Measurements from ENCODE around the gene TET1. TPM values are rescaled to one million over a fixed set of nuclear protein-coding genes. Genes with fewer than 3 reads are reported as not detected.
"Not testable (repeated sequence)": the region's sequence is repeated elsewhere in the genome, so short reads cannot be mapped to it uniquely, and the experiment has no call there.

TET1 gene
- total RNA-seq, 1 donor from 2014 or later: 29.0 TPM

- no peaks in the 10 kb centered on the region for H3K9me3 Mint-ChIP-seq
- peaks cover 30% of the 10 kb centered on the region for H3K4me1 Mint-ChIP-seq (ENCODE audit: unreplicated experiment)
- no peak overlapping the region for H3K4me3 Mint-ChIP-seq
- no peak for TF ChIP-seq CTCF (conservative IDR thresholded peaks at IDR 0.05)
- H3K27ac Mint-ChIP-seq: no peak overlapping the region
- no peak for DNase-seq (ENCODE audit: extremely low spot score, unreplicated experiment)
- peaks cover 13% of the 10 kb centered on the region for H3K36me3 Mint-ChIP-seq
- H3K27me3 Mint-ChIP-seq: no peaks in the 10 kb centered on the region
These were observed 6.8 kb downstream of the TET1 start for GRCh38 chr10:68566955-68567354.

- Mint-ChIP-seq H3K27me3 (no peaks in the 10 kb centered on the region), H3K4me1 (ENCODE audit: unreplicated experiment) (no peaks in the 10 kb centered on the region), H3K4me3 (no peak overlapping the region), H3K27ac (no peak overlapping the region), H3K9me3 (no peaks in the 10 kb centered on the region), H3K36me3 (peaks cover 23% of the 10 kb centered on the region)
- no peak for DNase-seq (ENCODE audit: extremely low spot score, unreplicated experiment)
- TF ChIP-seq CTCF (conservative IDR thresholded peaks at IDR 0.05): no peak
These were observed 12.0 kb downstream of the TET1 start for GRCh38 chr10:68572151-68572550.

GRCh38 chr10:68574051-68574450, 13.9 kb downstream of the TET1 start:
- no peaks in the 10 kb centered on the region for H3K9me3 Mint-ChIP-seq
- TF ChIP-seq CTCF (conservative IDR thresholded peaks at IDR 0.05): no peak
- no peaks in the 10 kb centered on the region for H3K4me1 Mint-ChIP-seq (ENCODE audit: unreplicated experiment)
- H3K4me3 Mint-ChIP-seq: no peak overlapping the region
- H3K27ac Mint-ChIP-seq: no peak overlapping the region
- H3K27me3 Mint-ChIP-seq: no peaks in the 10 kb centered on the region
- H3K36me3 Mint-ChIP-seq: peaks cover 23% of the 10 kb centered on the region
- no peak for DNase-seq (ENCODE audit: extremely low spot score, unreplicated experiment)

GRCh38 chr10:68576118-68576517, 16.0 kb downstream of the TET1 start:
- TF ChIP-seq CTCF (conservative IDR thresholded peaks at IDR 0.05): peak; percentile 58
- no peak overlapping the region for H3K27ac Mint-ChIP-seq
- no peaks in the 10 kb centered on the region for H3K4me1 Mint-ChIP-seq (ENCODE audit: unreplicated experiment)
- DNase-seq (ENCODE audit: extremely low spot score, unreplicated experiment): no peak
- no peaks in the 10 kb centered on the region for H3K27me3 Mint-ChIP-seq
- H3K4me3 Mint-ChIP-seq: no peak overlapping the region
- no peaks in the 10 kb centered on the region for H3K9me3 Mint-ChIP-seq
- H3K36me3 Mint-ChIP-seq: peaks cover 27% of the 10 kb centered on the region

GRCh38 chr10:68578974-68579373, 18.8 kb downstream of the TET1 start:
- DNase-seq (ENCODE audit: extremely low spot score, unreplicated experiment): no peak
- peaks cover 23% of the 10 kb centered on the region for H3K36me3 Mint-ChIP-seq
- no peaks in the 10 kb centered on the region for H3K9me3 Mint-ChIP-seq
- H3K27me3 Mint-ChIP-seq: no peaks in the 10 kb centered on the region
- H3K4me1 Mint-ChIP-seq (ENCODE audit: unreplicated experiment): peaks cover 8% of the 10 kb centered on the region
- H3K4me3 Mint-ChIP-seq: no peak overlapping the region
- TF ChIP-seq CTCF (conservative IDR thresholded peaks at IDR 0.05): no peak
- H3K27ac Mint-ChIP-seq: no peak overlapping the region

GRCh38 chr10:68584187-68584586, 24.1 kb downstream of the TET1 start:
- H3K27me3 Mint-ChIP-seq; H3K9me3 Mint-ChIP-seq; DNase-seq (ENCODE audit: extremely low spot score, unreplicated experiment); H3K4me3 Mint-ChIP-seq; H3K27ac Mint-ChIP-seq: not testable (repeated sequence)
- peaks cover 13% of the 10 kb centered on the region for H3K4me1 Mint-ChIP-seq (ENCODE audit: unreplicated experiment)
- H3K36me3 Mint-ChIP-seq: peaks cover 13% of the 10 kb centered on the region
